ENCODE measurements around the gene RPL41.

RPL41 gene

DNA sequence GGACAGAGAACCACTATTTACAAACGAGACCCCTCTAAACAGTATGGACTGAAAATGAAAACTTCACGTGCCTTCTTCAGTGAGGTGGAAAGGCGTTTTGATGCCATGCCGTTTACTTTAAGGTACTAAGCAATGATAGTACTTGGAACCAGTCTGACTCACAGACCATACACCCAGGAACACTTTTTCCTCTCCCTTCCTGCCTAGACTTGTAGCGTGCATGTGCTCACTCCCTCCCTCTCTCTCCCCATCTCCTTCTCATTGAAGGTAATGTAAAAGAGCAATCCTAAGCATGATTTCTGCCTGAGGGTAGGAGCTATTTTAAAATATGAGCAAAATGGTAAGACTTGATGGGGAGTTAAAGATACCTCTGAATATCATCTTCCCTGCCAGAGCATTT, 5.9 kb upstream of the RPL41 start:
- no peak overlapping the region for H3K4me3 ChIP-seq (ENCODE audit: low read depth, low read length)
- TF ChIP-seq, protein P1, sequence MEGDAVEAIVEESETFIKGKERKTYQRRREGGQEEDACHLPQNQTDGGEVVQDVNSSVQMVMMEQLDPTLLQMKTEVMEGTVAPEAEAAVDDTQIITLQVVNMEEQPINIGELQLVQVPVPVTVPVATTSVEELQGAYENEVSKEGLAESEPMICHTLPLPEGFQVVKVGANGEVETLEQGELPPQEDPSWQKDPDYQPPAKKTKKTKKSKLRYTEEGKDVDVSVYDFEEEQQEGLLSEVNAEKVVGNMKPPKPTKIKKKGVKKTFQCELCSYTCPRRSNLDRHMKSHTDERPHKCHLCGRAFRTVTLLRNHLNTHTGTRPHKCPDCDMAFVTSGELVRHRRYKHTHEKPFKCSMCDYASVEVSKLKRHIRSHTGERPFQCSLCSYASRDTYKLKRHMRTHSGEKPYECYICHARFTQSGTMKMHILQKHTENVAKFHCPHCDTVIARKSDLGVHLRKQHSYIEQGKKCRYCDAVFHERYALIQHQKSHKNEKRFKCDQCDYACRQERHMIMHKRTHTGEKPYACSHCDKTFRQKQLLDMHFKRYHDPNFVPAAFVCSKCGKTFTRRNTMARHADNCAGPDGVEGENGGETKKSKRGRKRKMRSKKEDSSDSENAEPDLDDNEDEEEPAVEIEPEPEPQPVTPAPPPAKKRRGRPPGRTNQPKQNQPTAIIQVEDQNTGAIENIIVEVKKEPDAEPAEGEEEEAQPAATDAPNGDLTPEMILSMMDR (IDR thresholded peaks at IDR 0.05; ENCODE audit: borderline replicate concordance, insufficient read depth, low read depth, low read length), result no peak

DNA sequence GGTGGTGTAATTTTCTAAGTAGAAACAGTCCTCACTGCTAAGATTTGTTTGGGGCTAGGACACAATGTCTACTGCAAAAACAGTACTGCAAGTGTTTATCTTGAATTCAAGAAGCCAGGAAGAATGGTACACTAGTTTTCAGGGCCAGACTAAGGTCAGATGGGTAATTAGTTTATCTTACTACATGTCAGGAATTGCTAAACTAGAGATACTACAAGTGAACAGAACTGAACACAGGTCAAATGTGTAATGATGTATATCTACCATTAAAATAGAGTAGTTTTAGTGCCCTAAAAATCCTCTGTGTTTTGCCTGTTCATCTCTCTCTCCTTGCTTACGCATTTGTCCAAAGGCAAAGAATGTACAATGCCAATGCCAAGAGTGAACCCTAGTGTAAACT, 2.3 kb upstream of the RPL41 start:
- no peak overlapping the region for H3K4me3 ChIP-seq (ENCODE audit: low read depth, low read length)
- TF ChIP-seq, protein P1 (IDR thresholded peaks at IDR 0.05; ENCODE audit: borderline replicate concordance, insufficient read depth, low read depth, low read length), result no peak

DNA sequence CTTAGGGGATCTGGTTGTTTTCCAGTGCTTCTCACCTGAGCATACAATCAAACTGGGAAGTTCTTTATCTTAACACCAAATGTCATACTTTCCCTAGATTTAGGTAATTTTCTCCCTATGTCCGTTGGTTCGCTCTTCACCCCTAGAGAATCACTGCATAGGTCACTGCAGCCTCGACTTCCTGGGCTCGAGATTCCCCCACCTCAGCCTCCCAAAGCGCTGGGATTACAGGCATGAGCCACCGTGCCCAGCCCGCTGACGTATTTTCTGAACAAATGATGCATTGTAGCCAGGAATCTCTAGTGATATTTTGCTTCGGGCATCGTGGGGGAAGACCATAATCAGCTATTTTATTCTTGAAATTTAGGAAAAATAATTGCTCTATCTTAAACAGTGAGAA, 1.1 kb upstream of the RPL41 start:
- TF ChIP-seq, protein P1 (IDR thresholded peaks at IDR 0.05; ENCODE audit: borderline replicate concordance, insufficient read depth, low read depth, low read length), result no peak
- H3K4me3 ChIP-seq (ENCODE audit: low read depth, low read length), result peak overlapping the region; percentile 78

DNA sequence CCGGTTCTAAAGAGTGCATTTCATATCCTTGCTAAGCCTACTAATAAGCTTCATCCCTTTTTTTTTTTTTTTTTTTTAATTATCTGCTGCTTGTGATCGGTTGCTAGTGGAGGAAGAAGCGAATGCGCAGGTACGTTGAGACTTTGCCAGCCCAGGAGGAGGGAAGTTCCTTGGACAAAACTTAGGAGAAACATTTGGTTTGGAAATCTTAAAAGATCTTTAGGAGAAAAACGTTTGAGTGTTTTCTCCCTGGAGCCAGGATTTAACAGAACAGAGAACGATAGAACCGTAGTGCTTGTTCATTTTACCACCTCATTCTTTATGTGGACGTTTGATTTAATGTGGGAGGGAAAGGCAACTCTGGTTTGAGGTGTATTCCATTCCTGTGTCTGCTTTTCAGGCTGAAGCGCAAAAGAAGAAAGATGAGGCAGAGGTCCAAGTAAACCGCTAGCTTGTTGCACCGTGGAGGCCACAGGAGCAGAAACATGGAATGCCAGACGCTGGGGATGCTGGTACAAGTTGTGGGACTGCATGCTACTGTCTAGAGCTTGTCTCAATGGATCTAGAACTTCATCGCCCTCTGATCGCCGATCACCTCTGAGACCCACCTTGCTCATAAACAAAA, 761 bp downstream of the RPL41 start:
- peak overlapping the region; percentile 78 for H3K4me3 ChIP-seq (ENCODE audit: low read depth, low read length)

DNA sequence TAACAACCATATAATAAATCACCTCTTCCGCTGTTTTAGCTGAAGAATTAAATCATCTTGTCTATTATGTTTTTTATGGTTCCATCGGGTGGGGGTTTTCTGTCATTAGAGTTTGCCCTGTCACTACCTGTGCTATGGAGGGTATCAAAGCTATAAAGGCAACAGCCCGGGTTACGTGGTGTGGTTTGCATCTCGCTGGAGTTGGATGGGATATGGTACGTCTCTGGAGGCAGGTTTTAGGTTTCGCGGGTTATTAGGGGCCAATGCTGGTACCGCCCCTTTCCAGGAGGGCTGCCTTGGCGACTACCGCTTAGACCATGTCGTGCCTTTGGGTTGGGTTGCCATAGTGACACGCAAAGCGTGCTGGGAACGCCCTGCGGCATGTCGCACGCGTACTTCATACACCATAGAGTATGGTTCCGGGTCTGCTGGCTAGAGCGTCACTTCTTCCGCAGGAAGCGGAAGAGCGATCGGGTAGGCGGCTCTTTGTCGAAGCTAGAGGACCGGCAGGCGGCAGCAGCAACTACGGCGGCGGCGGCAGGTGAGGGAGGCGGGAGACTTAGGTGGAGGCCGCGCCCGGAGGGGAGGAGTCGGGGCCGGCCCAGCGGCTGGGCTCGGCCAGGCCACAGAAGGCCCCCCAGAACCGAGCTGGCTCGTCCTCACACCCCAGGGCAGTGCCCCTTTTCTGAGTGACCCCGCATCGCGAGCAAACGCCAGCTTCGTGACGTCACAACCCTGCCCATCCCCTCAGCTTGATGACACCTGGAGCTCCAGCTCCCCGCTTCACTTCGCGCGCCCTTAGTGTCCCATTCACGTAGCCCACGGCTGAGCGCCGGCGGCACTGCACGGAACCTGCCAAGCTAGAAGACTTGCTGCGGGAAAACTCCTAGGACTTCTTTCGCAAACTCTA, 1.6 kb downstream of the RPL41 start, which contains the start of gene ZC3H10:
TSS of gene ZC3H10 (plus strand) at position 489 of the 910 bp plus-strand sequence. CDS start 2,297 bp downstream, outside the sequence.
- TF ChIP-seq, protein P1 (IDR thresholded peaks at IDR 0.05; ENCODE audit: borderline replicate concordance, insufficient read depth, low read depth, low read length), result peak; percentile 47
- peak within 1 kb of the TSS; percentile 78 for H3K4me3 ChIP-seq (ENCODE audit: low read depth, low read length)

DNA sequence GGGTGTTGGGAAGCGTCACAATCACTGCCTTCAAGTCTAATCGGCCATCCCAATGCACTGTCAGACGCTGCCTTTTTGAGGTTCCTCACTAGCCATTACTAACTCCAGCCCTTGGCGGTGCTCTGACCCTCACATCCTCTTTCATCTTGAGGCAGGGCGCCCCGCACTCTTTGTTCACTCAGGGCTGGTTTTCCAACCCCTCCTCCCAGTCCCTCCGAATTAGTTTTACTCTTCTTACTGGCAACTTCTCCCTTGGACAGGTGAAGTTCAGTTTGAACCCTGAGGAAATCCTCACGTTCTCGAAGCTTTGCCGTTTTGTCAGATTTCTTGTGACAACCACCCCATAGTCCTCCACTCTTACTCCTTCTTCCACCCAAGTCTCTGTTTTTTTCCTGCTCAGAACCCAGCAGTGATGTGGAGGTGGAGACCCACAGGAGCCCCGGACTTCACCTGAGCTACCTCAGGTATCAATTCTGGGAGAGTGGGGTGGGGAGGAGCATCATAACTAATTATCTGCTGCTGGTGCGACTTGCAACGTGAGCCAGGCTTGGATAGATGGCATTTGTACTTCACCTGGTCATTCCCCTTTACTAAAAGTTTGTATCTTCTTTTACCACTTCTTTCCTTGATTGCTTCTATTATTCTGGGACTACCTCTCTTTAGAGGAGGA, 2.4 kb downstream of the RPL41 start:
- TF ChIP-seq, protein P1 (IDR thresholded peaks at IDR 0.05; ENCODE audit: borderline replicate concordance, insufficient read depth, low read depth, low read length), result no peak
- H3K4me3 ChIP-seq (ENCODE audit: low read depth, low read length), result peak overlapping the region; percentile 61

DNA sequence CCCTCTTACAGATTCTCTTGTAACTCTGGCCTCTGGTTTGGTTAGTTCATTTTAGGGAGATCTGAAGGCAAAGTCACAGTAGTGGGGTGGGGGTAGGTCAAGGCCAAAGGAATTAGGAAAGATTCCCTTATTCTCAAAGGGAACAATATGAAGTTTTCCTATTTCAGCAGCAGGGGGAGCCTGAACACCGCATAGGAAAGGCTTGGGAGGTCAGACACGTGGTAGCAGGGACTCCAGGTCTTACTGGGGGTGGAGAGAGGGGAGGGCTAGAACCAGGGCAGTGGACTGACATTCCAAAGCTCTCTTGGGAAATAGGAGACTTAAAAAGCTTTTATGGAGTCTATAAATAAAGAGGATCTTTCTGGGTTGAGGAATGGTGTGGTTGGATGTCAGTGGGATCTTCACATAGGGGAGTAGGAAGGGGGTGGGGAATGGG, 2.9 kb downstream of the RPL41 start:
- H3K4me3 ChIP-seq (ENCODE audit: low read depth, low read length), result no peak overlapping the region
- TF ChIP-seq, protein P1 (IDR thresholded peaks at IDR 0.05; ENCODE audit: borderline replicate concordance, insufficient read depth, low read depth, low read length), result peak; percentile 61; the same call in 1 of the 2 replicates

All from GM12875 (cell line).